Body of pancreas (tissue), 4 donors: ENCODE results near the gene ANKDD1A. TPM values are rescaled to one million over a fixed set of nuclear protein-coding genes. Genes with fewer than 3 reads are reported as not detected.

ENCODE experiments used
- ATAC-seq: fragments of 150-250 bp; one replicate; pipeline ENCODE4 v1.9.1; 2016
- DNase-seq, 4 donors: peaks; one replicate each; pipeline ENCODE4 v3.0.0-alpha.2; 2019
- H3K27ac ChIP-seq, 4 donors: fragments of 200-600 bp; sonication (generic); 1 replicate in 3 of 4; 2 replicates in 1 of 4; pipeline versions ENCODE4 v1.5.1 to v1.6.1; 2016 to 2019; ENCODE audit warnings: mild to moderate bottlenecking in 1 of 4, mixed read lengths in 1 of 4, moderate library complexity in 1 of 4
- H3K27me3 ChIP-seq, 2 donors: fragments of 200-600 bp; sonication (generic); one replicate each; pipeline ENCODE4 v1.6.0; 2016; ENCODE audit warnings: mild to moderate bottlenecking in 1 of 2
- H3K36me3 ChIP-seq, 2 donors: fragments of 200-600 bp; sonication (generic); replicated peaks in 1 of 2; 2 replicates each; pipeline ENCODE4 v1.5.1; 2016; ENCODE audit warnings: low read depth in 2 of 2; ENCODE audit not compliant: insufficient read depth in 1 of 2
- H3K4me1 ChIP-seq: fragments of 200-600 bp; sonication (generic); one replicate; pipeline ENCODE4 v1.6.0; 2016
- H3K4me3 ChIP-seq, 2 donors: fragments of 200-600 bp; sonication (generic); 1 replicate in 1 of 2; 2 replicates in 1 of 2; pipeline ENCODE4 v1.5.1; 2016 to 2019
- H3K9me3 ChIP-seq, 3 donors: fragments of 200-600 bp; sonication (generic); 1 replicate in 2 of 3; 2 replicates in 1 of 3; pipeline ENCODE4 v1.5.1; 2016
- POLR2A ChIP-seq, 3 donors: fragments of 450-650 bp; IDR thresholded peaks; one replicate each; pipeline ENCODE4 v1.6.1; 2016; ENCODE audit warnings: antibody characterized with exemption in 3 of 3, mild to moderate bottlenecking in 2 of 3
- WGBS, 2 donors: methylation state at CpG; one replicate each; pipeline ENCODE4 v1.1.5; 2017; 5-methylcytosine and 5-hydroxymethylcytosine counted together
- intact Hi-C: fragments of 100-400 bp; cut with DNase I; formaldehyde crosslinking; loops from one replicate; pipeline ENCODE4 v1.15.1; 2023
- total RNA-seq, 2 donors: library from RNA; depleted of rRNA; stranded (reverse); fragments of >200 nt; gene quantifications; one replicate each; pipeline ENCODE4 v1.1.0, GENCODE V29; 2016
- TF ChIP-seq, protein P1 (sequence below), 7 experiments: fragments of 450-650 bp in 4 of 7; fragments of 200-600 bp in 3 of 7; sonication (generic) in 3 of 7; IDR thresholded peaks; one replicate each; pipeline ENCODE4 v1.5.1; 2016 to 2019; ENCODE audit warnings: antibody characterized with exemption in 7 of 7

The ANKDD1A gene
- total RNA-seq: 10 to 100 TPM in 1 of 2 donors, 1 to 10 TPM in 1; 3.9 to 18.8 TPM

- Histone ChIP-seq H3K9me3 (no peaks in the 10 kb centered on the region), H3K27me3 (no peaks in the 10 kb centered on the region), H3K4me3 (peak within 1 kb of the TSS; percentile 21 to 43), H3K36me3 (no peaks in the 10 kb centered on the region), H3K27ac (no peak within 1 kb of the TSS), H3K4me1 (peaks cover 19% of the 10 kb centered on the region)
- WGBS, 2 donors: 3 to 13% methylated on average over 8 to 50 of the region's 72 CpGs
- intact Hi-C loops: no loop called here
- ATAC-seq (peak; percentile 86), DNase-seq (peak; percentile 51 to 74 (median 60))
- TF ChIP-seq, protein P1, sequence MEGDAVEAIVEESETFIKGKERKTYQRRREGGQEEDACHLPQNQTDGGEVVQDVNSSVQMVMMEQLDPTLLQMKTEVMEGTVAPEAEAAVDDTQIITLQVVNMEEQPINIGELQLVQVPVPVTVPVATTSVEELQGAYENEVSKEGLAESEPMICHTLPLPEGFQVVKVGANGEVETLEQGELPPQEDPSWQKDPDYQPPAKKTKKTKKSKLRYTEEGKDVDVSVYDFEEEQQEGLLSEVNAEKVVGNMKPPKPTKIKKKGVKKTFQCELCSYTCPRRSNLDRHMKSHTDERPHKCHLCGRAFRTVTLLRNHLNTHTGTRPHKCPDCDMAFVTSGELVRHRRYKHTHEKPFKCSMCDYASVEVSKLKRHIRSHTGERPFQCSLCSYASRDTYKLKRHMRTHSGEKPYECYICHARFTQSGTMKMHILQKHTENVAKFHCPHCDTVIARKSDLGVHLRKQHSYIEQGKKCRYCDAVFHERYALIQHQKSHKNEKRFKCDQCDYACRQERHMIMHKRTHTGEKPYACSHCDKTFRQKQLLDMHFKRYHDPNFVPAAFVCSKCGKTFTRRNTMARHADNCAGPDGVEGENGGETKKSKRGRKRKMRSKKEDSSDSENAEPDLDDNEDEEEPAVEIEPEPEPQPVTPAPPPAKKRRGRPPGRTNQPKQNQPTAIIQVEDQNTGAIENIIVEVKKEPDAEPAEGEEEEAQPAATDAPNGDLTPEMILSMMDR (IDR thresholded peaks at IDR 0.05): no peak
- TF ChIP-seq POLR2A (IDR thresholded peaks at IDR 0.05): peak; percentile 26 to 40 (median 36)
These were observed at the start of gene ANKDD1A for GRCh38 chr15:64911311-64912186. Gene ANKDD1A, plus strand, starts transcription at chr15:64911902. Its CDS starts 29 bp downstream, at chr15:64911931.

DNA sequence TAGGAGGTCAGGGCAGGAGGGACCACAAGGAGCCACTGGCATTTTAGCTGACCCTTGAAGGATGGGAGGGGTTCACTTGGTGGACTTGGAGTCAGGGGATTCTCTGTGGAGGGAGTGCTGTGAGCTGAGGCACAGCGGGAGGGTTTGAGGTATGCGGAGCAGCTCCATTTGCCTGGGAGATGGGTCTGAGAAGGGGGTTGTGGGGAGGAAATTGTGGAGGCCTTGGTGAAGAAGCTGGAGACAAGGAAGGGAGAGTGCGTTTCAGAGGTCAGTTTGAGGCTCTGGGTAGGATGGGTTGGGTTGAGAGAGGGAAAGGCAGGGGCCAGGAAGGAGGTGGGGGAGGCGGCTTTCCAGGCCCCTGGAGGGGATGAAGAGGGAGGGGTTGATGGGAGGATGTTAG is 49.7 kb upstream of the ANKDD1A start:
- Histone ChIP-seq H3K4me1 (peaks cover 14% of the 10 kb centered on the region), H3K27ac (no peak overlapping the region), H3K9me3 (no peaks in the 10 kb centered on the region), H3K4me3 (no peak overlapping the region), H3K27me3 (no peaks in the 10 kb centered on the region), H3K36me3 (no peaks in the 10 kb centered on the region)
- no peak for DNase-seq
- no peak for TF ChIP-seq POLR2A (IDR thresholded peaks at IDR 0.05)
- TF ChIP-seq, protein P1 (IDR thresholded peaks at IDR 0.05): no peak
- ATAC-seq: no peak
- intact Hi-C loops: no loop called here
- WGBS, 2 donors: 82 to 91% methylated on average over 4 of the region's 4 CpGs

- no peaks in the 10 kb centered on the region for H3K27me3 ChIP-seq
- TF ChIP-seq POLR2A (IDR thresholded peaks at IDR 0.05): no peak
- TF ChIP-seq, protein P1 (IDR thresholded peaks at IDR 0.05): no peak
- no peaks in the 10 kb centered on the region for H3K9me3 ChIP-seq
- peaks cover 9% of the 10 kb centered on the region for H3K4me1 ChIP-seq
- no peak for DNase-seq
- no peak overlapping the region for H3K27ac ChIP-seq
- no peaks in the 10 kb centered on the region for H3K36me3 ChIP-seq
- intact Hi-C loops: no loop called here
- no peak overlapping the region for H3K4me3 ChIP-seq
- no peak for ATAC-seq
- WGBS, 2 donors: 91 to 100% methylated on average over 1 of the region's 1 CpG
These were observed 49.3 kb upstream of the ANKDD1A start for GRCh38 chr15:64862408-64862807.

- intact Hi-C loops: no loop called here
- ATAC-seq (no peak), DNase-seq (no peak)
- no peaks in the 10 kb centered on the region for H3K27me3 ChIP-seq
- H3K9me3 ChIP-seq: no peaks in the 10 kb centered on the region
- H3K36me3 ChIP-seq: no peaks in the 10 kb centered on the region
- H3K4me3 ChIP-seq: no peak overlapping the region
- no peak overlapping the region for H3K27ac ChIP-seq
- TF ChIP-seq, protein P1 (IDR thresholded peaks at IDR 0.05): no peak
- no peak for TF ChIP-seq POLR2A (IDR thresholded peaks at IDR 0.05)
- no peaks in the 10 kb centered on the region for H3K4me1 ChIP-seq
- WGBS, 2 donors: 91 to 92% methylated on average over 1 of the region's 1 CpG
These were observed 47.6 kb upstream of the ANKDD1A start for GRCh38 chr15:64864068-64864467.
